OCI-LY1 (cell line): ENCODE measurements around the gene TOGARAM2.

Experiments
- H2AFZ ChIP-seq: fragments of 200-600 bp; sonication (generic), shearing (Covaris generic); 2 replicates; pipeline ENCODE4 v1.6.0; 2014; ENCODE audit warnings: antibody characterized with exemption, mild to moderate bottlenecking, low read length
- H3F3A ChIP-seq: fragments of 200-600 bp; sonication (generic), shearing (Covaris generic); 2 replicates; pipeline ENCODE4 v1.6.0; 2014; ENCODE audit warnings: mild to moderate bottlenecking, antibody characterized with exemption, low read length, moderate library complexity; ENCODE audit not compliant: insufficient read depth
- H3K27ac ChIP-seq: fragments of 200-600 bp; sonication (generic); 2 replicates; pipeline ENCODE4 v1.5.1; 2014; ENCODE audit warnings: low read length, mixed run types, mild to moderate bottlenecking, low read depth; ENCODE audit not compliant: poor library complexity, severe bottlenecking
- H3K27me3 ChIP-seq: fragments of 200-600 bp; sonication (generic); 2 replicates; pipeline ENCODE4 v1.6.0; 2014; ENCODE audit warnings: antibody characterized with exemption, mild to moderate bottlenecking, low read length, moderate library complexity; ENCODE audit not compliant: insufficient read depth
- H3K36me3 ChIP-seq: fragments of 200-600 bp; sonication (generic); 2 replicates; pipeline ENCODE4 v1.6.1; 2014; ENCODE audit warnings: mild to moderate bottlenecking, antibody characterized with exemption, low read length, moderate library complexity, mixed read lengths; ENCODE audit not compliant: insufficient read depth
- H3K4me1 ChIP-seq: fragments of 200-600 bp; sonication (generic); 2 replicates; pipeline ENCODE4 v1.5.1; 2014; ENCODE audit warnings: mild to moderate bottlenecking, low read length, moderate library complexity; ENCODE audit not compliant: insufficient read depth, severe bottlenecking
- H3K4me2 ChIP-seq: fragments of 200-600 bp; sonication (generic), shearing (Covaris generic); 2 replicates; pipeline ENCODE4 v1.6.1; 2014; ENCODE audit warnings: low read length
- H3K4me3 ChIP-seq: fragments of 200-600 bp; sonication (generic); 2 replicates; pipeline ENCODE4 v1.5.1; 2014; ENCODE audit warnings: low read length, low read depth, mild to moderate bottlenecking, mixed read lengths; ENCODE audit not compliant: poor library complexity, severe bottlenecking
- H3K79me2 ChIP-seq: fragments of 200-600 bp; shearing (Covaris generic); 2 replicates; pipeline ENCODE4 v1.6.1; 2016; ENCODE audit warnings: mixed run types, low read length, mixed read lengths; ENCODE audit not compliant: insufficient read depth
- H3K9ac ChIP-seq: fragments of 200-600 bp; sonication (generic), shearing (Covaris generic); 2 replicates; pipeline ENCODE4 v1.6.1; 2014; ENCODE audit warnings: mild to moderate bottlenecking, low read length, mixed read lengths
- H3K9me2 ChIP-seq: fragments of 200-600 bp; sonication (generic), shearing (Covaris generic); 2 replicates; pipeline ENCODE4 v1.6.1; 2014; ENCODE audit warnings: low read depth, mild to moderate bottlenecking, low read length, mixed read lengths
- H3K9me3 ChIP-seq: fragments of 200-600 bp; shearing (Covaris generic); 2 replicates; pipeline ENCODE4 v1.6.1; 2014; ENCODE audit warnings: low read length, mixed read lengths
- H4K20me1 ChIP-seq: fragments of 200-600 bp; sonication (generic), shearing (Covaris generic); 2 replicates; pipeline ENCODE4 v1.6.0; 2016; ENCODE audit warnings: mild to moderate bottlenecking, low read length; ENCODE audit not compliant: insufficient read depth
- EZH2 ChIP-seq: fragments of 200-600 bp; sonication (generic), shearing (Covaris generic); IDR thresholded peaks from 2 replicates; pipeline ENCODE4 v1.8.0; 2017; ENCODE audit warnings: borderline replicate concordance, mixed run types, mild to moderate bottlenecking, antibody characterized with exemption, low read length, moderate library complexity, mixed read lengths
- TF ChIP-seq, protein P1 (sequence below): fragments of 200-600 bp; sonication (generic), shearing (Covaris generic); IDR thresholded peaks from 2 replicates; pipeline ENCODE4 v1.5.1; 2017; ENCODE audit warnings: mild to moderate bottlenecking, antibody characterized with exemption, low read length, moderate library complexity, mixed read lengths

TOGARAM2 gene

DNA sequence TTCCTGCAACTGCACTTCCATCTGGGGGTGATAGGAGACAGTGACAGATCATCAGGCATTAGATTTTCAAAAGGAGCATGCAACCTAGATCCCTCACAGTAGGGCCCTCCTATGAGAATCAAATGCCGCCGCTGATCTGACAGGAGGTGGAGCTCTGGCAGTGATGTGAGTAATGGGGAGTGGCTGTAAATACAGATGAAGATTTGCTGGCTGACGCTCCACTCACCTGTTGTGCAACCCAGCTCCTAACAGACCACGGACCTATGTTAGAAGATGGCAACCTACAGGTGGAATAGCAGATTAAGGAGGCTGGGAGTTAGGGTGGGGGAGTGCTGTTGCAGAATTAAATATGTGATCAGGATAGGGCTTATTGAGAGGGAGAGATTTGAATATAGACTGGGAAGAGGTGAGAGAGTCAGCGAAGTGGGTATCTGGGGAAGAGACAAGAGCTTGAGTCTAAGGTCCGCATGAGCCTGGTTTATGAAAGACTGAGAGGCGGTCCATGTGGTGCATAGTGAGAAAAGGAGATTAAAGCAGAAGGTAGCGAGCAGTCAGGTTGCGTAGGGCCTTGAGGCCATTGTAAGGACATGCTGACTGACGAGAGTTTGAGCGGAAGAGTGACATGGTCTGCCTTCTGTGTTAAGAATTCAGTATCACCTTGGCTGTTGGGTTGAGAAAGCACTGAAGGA lies 31.3 kb upstream of the TOGARAM2 start:
- H3F3A ChIP-seq: no peaks in the 10 kb centered on the region
- H3K9me3 ChIP-seq: no peaks in the 10 kb centered on the region; the same call in 1 of the 2 replicates
- H3K9me2 ChIP-seq: no peaks in the 10 kb centered on the region
- no peak overlapping the region for H3K27ac ChIP-seq
- H3K79me2 ChIP-seq: no peaks in the 10 kb centered on the region
- no peak overlapping the region for H3K9ac ChIP-seq
- H2AFZ ChIP-seq: no peak overlapping the region
- peaks cover 44% of the 10 kb centered on the region for H3K36me3 ChIP-seq
- H4K20me1 ChIP-seq: no peaks in the 10 kb centered on the region
- no peaks in the 10 kb centered on the region for H3K4me1 ChIP-seq
- TF ChIP-seq, protein P1, sequence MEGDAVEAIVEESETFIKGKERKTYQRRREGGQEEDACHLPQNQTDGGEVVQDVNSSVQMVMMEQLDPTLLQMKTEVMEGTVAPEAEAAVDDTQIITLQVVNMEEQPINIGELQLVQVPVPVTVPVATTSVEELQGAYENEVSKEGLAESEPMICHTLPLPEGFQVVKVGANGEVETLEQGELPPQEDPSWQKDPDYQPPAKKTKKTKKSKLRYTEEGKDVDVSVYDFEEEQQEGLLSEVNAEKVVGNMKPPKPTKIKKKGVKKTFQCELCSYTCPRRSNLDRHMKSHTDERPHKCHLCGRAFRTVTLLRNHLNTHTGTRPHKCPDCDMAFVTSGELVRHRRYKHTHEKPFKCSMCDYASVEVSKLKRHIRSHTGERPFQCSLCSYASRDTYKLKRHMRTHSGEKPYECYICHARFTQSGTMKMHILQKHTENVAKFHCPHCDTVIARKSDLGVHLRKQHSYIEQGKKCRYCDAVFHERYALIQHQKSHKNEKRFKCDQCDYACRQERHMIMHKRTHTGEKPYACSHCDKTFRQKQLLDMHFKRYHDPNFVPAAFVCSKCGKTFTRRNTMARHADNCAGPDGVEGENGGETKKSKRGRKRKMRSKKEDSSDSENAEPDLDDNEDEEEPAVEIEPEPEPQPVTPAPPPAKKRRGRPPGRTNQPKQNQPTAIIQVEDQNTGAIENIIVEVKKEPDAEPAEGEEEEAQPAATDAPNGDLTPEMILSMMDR: no peak
- TF ChIP-seq EZH2: no peak
- no peak overlapping the region for H3K4me2 ChIP-seq
- no peaks in the 10 kb centered on the region for H3K27me3 ChIP-seq
- H3K4me3 ChIP-seq: no peak overlapping the region

DNA sequence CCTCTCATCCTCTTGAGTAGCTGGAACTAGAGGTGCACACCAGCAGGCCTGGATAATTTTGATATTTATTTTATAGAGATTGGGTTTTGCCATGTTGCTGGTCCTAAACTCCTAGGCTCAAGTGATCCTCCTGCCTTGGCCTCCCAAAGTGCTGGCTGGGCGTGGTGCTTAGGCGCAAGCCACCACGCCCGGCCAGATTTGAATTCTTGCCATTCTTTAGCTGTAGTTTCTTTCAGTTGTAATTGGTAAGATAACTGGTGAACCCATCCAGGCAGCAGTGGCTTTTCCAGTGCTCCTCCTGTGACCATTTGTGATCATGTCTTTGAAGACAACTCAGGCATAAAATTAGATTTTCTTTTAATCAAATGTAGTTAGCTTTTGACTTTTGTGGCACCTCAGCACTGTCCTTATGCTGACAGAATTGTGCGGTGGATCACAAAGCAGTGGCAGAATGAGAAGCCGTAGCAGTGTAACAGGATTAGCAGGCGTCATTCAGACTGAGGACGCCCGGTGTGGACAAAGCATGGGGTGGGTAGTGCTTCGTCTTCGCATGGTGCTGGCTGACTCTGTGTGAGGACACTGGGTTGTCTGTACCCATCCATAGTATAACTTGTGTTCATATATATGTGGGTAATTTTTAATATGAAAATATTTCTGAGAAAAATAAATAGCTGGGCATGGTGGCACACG lies 30.0 kb upstream of the TOGARAM2 start:
- no peak overlapping the region for H3K27ac ChIP-seq

DNA sequence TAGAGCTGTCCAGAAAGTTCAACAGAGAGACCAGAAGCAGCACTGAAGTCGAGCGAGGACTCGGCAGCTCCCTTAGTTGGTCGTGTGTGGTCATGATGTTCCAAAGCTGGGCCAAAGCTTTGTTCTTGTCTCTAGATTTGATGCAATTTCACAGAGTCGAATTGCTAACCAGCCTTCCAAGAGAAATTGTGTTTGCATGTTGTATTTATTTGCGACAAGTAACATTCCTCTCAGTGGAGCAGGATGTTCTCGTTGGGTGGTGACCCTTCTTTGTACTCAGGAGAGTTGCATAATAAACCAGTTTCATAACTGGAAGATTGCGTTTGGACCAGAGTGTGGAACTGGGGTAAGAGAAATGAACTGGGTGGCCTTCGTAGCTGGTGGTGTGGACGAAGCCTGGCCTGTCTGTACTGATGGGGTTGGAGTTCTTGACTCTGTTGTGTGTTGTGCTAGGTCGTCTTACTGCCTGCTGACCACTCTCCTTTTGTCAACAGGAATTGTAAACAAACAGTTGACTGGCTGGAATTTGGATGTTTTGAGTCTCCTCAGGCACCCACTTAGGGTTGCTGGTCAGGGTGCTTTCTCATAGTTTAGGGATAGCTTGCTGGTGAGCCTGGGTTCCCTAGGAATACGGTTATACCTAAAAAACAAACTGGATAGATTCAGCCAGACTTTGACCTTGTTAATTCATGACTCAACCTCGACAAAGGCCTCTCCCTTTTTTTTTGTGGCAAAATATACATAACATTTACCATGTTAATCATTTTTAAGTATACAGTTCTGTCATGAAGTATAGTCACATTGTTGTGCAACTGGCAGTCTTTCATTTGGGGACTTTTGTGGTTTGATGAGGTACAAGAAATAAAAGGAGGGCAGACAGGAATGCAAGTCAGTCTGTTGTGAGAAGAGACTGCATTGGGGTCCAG lies 28.9 kb upstream of the TOGARAM2 start:
- TF ChIP-seq EZH2: no peak
- TF ChIP-seq, protein P1: no peak
- H3F3A ChIP-seq: no peaks in the 10 kb centered on the region
- no peaks in the 10 kb centered on the region for H3K27me3 ChIP-seq
- H3K79me2 ChIP-seq: no peaks in the 10 kb centered on the region
- no peak overlapping the region for H3K4me2 ChIP-seq
- H3K36me3 ChIP-seq: peaks cover 20% of the 10 kb centered on the region
- H3K9ac ChIP-seq: no peak overlapping the region
- no peaks in the 10 kb centered on the region for H4K20me1 ChIP-seq
- H2AFZ ChIP-seq: no peak overlapping the region
- H3K4me3 ChIP-seq: no peak overlapping the region
- no peaks in the 10 kb centered on the region for H3K4me1 ChIP-seq
- no peak overlapping the region for H3K27ac ChIP-seq
- no peaks in the 10 kb centered on the region; the same call in 1 of the 2 replicates for H3K9me3 ChIP-seq
- H3K9me2 ChIP-seq: no peaks in the 10 kb centered on the region

More for the DNA sequence above, 30.0 kb upstream of the TOGARAM2 start:
- Histone ChIP-seq H3F3A (no peaks in the 10 kb centered on the region), H3K9me3 (no peaks in the 10 kb centered on the region; the same call in 1 of the 2 replicates), H3K79me2 (no peaks in the 10 kb centered on the region), H3K27me3 (no peaks in the 10 kb centered on the region), H3K9ac (no peak overlapping the region), H2AFZ (no peak overlapping the region), H3K9me2 (no peaks in the 10 kb centered on the region), H3K4me2 (no peak overlapping the region), H3K36me3 (peaks cover 31% of the 10 kb centered on the region), H4K20me1 (no peaks in the 10 kb centered on the region), H3K4me1 (no peaks in the 10 kb centered on the region), H3K4me3 (no peak overlapping the region)
- TF ChIP-seq, protein P1: no peak
- no peak for TF ChIP-seq EZH2
